ENCODE measurements around the gene GNG4. TPM values are rescaled to one million over a fixed set of nuclear protein-coding genes. Genes with fewer than 3 reads are reported as not detected.

Gene GNG4
- total RNA-seq, 2 donors from 2014 or later, result 13.5 to 14.2 TPM

GRCh38 chr1:235673981-235674380, 24.4 kb upstream of the GNG4 start:
- H3K36me3 Mint-ChIP-seq (ENCODE audit: low read depth), result peaks cover 20% of the 10 kb centered on the region
- no peak overlapping the region for H3K4me3 Mint-ChIP-seq

DNA sequence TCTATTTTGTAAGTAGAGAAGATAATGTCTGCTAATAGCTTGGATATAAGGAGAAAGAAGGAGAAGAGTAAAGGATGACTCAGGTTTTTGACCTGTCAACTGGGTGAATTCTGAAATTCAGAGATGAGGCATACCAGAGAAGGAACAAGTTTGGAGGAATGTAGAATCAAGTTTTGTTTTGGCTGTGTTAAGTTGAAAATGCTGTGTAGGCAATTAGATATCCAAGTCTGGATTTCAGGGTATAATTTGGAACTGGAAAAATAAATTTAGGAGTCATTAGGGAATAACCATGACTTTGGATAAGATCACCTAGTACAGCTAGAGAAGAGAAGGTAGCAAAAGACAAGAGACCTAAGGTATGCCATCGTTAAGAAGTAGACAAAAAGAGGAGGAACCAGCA, 22.4 kb upstream of the GNG4 start:
- no peaks in the 10 kb centered on the region for H3K4me1 ChIP-seq (ENCODE audit: control insufficient read depth, insufficient read depth, low read length)

More at GRCh38 chr1:235673981-235674380, 24.4 kb upstream of the GNG4 start:
- no peak overlapping the region for H3K27ac Mint-ChIP-seq
- Histone ChIP-seq H3K4me3 (ENCODE audit: low read length) (no peak overlapping the region), H3K9me3 (ENCODE audit: control insufficient read depth, low read length) (peaks cover 72% of the 10 kb centered on the region), H3K27ac (ENCODE audit: low read depth, low read length) (no peak overlapping the region), H3K9ac (ENCODE audit: extremely low read depth, low read length, poor library complexity, severe bottlenecking) (no peak overlapping the region), H3K27me3 (ENCODE audit: control insufficient read depth, insufficient read depth, low read length, poor library complexity, severe bottlenecking) (no peaks in the 10 kb centered on the region), H3K36me3 (ENCODE audit: control insufficient read depth, insufficient read depth, low read length) (no peaks in the 10 kb centered on the region), H3K4me1 (ENCODE audit: control insufficient read depth, insufficient read depth, low read length) (no peaks in the 10 kb centered on the region)
- peak; percentile 77 for DNase-seq
- peaks cover 4% of the 10 kb centered on the region for H3K4me1 Mint-ChIP-seq
- 74 to 88% methylated on average over 3 to 7 of the region's 7 CpGs for WGBS, 2 experiments (ENCODE audit: insufficient coverage in 1 of 2, insufficient read length in 1 of 2)
- no peaks in the 10 kb centered on the region for H3K27me3 Mint-ChIP-seq (ENCODE audit: insufficient read depth)
- TF ChIP-seq, protein P1, sequence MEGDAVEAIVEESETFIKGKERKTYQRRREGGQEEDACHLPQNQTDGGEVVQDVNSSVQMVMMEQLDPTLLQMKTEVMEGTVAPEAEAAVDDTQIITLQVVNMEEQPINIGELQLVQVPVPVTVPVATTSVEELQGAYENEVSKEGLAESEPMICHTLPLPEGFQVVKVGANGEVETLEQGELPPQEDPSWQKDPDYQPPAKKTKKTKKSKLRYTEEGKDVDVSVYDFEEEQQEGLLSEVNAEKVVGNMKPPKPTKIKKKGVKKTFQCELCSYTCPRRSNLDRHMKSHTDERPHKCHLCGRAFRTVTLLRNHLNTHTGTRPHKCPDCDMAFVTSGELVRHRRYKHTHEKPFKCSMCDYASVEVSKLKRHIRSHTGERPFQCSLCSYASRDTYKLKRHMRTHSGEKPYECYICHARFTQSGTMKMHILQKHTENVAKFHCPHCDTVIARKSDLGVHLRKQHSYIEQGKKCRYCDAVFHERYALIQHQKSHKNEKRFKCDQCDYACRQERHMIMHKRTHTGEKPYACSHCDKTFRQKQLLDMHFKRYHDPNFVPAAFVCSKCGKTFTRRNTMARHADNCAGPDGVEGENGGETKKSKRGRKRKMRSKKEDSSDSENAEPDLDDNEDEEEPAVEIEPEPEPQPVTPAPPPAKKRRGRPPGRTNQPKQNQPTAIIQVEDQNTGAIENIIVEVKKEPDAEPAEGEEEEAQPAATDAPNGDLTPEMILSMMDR (conservative IDR thresholded peaks at IDR 0.05), result no peak
- H3K9me3 Mint-ChIP-seq, result peaks cover 36% of the 10 kb centered on the region

DNA sequence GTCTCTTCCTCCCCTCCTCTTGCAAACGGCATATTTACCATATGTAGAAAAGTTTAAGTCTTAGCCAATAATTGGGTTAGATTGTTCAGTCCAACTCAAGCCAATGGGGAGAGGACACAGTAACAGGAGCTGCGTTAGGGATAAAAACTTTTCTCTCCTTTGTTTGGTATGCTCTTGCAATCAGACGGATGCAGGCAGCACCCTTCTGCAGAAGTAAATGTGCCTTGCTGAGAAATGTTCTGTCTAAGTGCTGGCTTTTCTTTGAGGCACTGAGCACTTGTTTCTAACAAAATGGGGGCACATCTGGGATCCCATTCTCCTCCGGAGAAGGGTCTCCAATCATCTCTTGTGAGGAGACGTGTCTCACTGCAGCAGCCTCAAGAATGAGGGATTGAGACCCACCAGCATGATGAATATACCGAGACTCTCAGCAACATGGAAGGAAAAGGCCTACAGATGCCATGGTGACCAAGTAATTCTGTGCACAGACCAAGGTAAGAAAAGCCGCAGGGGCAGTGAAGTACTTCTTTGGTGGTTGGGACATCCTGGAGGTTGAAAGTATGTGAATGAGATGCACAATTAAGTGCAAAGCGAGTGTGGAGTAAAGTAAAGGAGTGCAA, 20.7 kb upstream of the GNG4 start:
- H3K9me3 Mint-ChIP-seq, result peaks cover 40% of the 10 kb centered on the region
- no peak overlapping the region for H3K27ac ChIP-seq (ENCODE audit: low read depth, low read length)
- H3K36me3 ChIP-seq (ENCODE audit: control insufficient read depth, insufficient read depth, low read length), result no peaks in the 10 kb centered on the region
- no peak for DNase-seq
- no peak overlapping the region for H3K4me3 Mint-ChIP-seq
- no peaks in the 10 kb centered on the region for H3K4me1 Mint-ChIP-seq
- H3K27me3 ChIP-seq (ENCODE audit: control insufficient read depth, insufficient read depth, low read length, poor library complexity, severe bottlenecking), result no peaks in the 10 kb centered on the region
- H3K4me3 ChIP-seq (ENCODE audit: low read length), result peak overlapping the region; percentile 47
- TF ChIP-seq, protein P1 (conservative IDR thresholded peaks at IDR 0.05), result no peak
- WGBS, 2 experiments (ENCODE audit: insufficient coverage in 1 of 2, insufficient read length in 1 of 2), result 93 to 97% methylated on average over 6 to 8 of the region's 8 CpGs
- H3K27me3 Mint-ChIP-seq (ENCODE audit: insufficient read depth), result no peaks in the 10 kb centered on the region
- peaks cover 63% of the 10 kb centered on the region for H3K9me3 ChIP-seq (ENCODE audit: control insufficient read depth, low read length)
- no peaks in the 10 kb centered on the region for H3K4me1 ChIP-seq (ENCODE audit: control insufficient read depth, insufficient read depth, low read length)
- peaks cover 20% of the 10 kb centered on the region for H3K36me3 Mint-ChIP-seq (ENCODE audit: low read depth)
- H3K9ac ChIP-seq (ENCODE audit: extremely low read depth, low read length, poor library complexity, severe bottlenecking), result no peak overlapping the region
- no peak overlapping the region for H3K27ac Mint-ChIP-seq

More for the DNA sequence above, 22.4 kb upstream of the GNG4 start:
- DNase-seq, result no peak
- WGBS, 2 experiments (ENCODE audit: insufficient coverage in 1 of 2, insufficient read length in 1 of 2), result 87 to 95% methylated on average over 1 of the region's 1 CpG
- no peak overlapping the region for H3K27ac Mint-ChIP-seq
- peaks cover 44% of the 10 kb centered on the region for H3K9me3 Mint-ChIP-seq
- TF ChIP-seq, protein P1 (conservative IDR thresholded peaks at IDR 0.05), result no peak
- no peaks in the 10 kb centered on the region for H3K36me3 ChIP-seq (ENCODE audit: control insufficient read depth, insufficient read depth, low read length)
- H3K9me3 ChIP-seq (ENCODE audit: control insufficient read depth, low read length), result peaks cover 79% of the 10 kb centered on the region
- H3K4me1 Mint-ChIP-seq, result peaks cover 4% of the 10 kb centered on the region
- H3K9ac ChIP-seq (ENCODE audit: extremely low read depth, low read length, poor library complexity, severe bottlenecking), result no peak overlapping the region
- no peak overlapping the region for H3K4me3 Mint-ChIP-seq
- H3K27me3 Mint-ChIP-seq (ENCODE audit: insufficient read depth), result no peaks in the 10 kb centered on the region
- H3K27me3 ChIP-seq (ENCODE audit: control insufficient read depth, insufficient read depth, low read length, poor library complexity, severe bottlenecking), result no peaks in the 10 kb centered on the region
- no peak overlapping the region for H3K4me3 ChIP-seq (ENCODE audit: low read length)
- H3K36me3 Mint-ChIP-seq (ENCODE audit: low read depth), result peaks cover 20% of the 10 kb centered on the region
- no peak overlapping the region for H3K27ac ChIP-seq (ENCODE audit: low read depth, low read length)
